Tibial nerve (tissue), 4 donors: ENCODE data around the gene SYK.

ENCODE experiments used
- EP300 ChIP-seq, 2 donors: sonication (generic); formaldehyde crosslinking; IDR thresholded peaks; one replicate each; pipeline ENCODE4 v1.6.1; 2017; ENCODE audit warnings: antibody characterized with exemption in 2 of 2, mild to moderate bottlenecking in 1 of 2
- POLR2A ChIP-seq, 2 donors: fragments of 450-650 bp; IDR thresholded peaks; one replicate each; pipeline ENCODE4 v1.6.1; 2017; ENCODE audit warnings: antibody characterized with exemption in 2 of 2, mild to moderate bottlenecking in 2 of 2, moderate library complexity in 2 of 2
- TF ChIP-seq, protein P1 (sequence below), 5 experiments: fragments of 200-600 bp in 3 of 5; fragments of 450-650 bp in 2 of 5; sonication (generic) in 3 of 5; IDR thresholded peaks; one replicate each; pipeline ENCODE4 v1.5.1; 2016 to 2019; ENCODE audit warnings: antibody characterized with exemption in 5 of 5, mild to moderate bottlenecking in 3 of 5, moderate library complexity in 2 of 5

DNA sequence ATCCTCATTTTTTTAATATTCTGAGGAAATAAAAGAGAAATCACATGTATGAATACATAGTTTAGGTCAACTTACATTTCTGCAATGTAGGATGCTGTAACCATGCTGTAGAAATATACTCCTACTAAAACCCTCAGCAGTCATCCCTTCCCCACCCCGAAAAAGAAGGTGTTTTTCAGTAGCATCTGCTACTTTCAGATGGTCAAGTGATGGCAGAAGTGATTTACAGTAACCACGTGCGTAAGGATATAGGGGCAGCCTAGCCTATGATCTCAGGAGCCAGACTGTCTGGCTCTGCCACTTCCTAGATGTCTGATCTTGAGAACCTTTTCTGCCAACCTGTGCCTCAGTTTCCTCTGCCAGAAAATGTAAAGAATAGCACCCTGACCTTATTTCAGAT, 26.0 kb upstream of the SYK start:
- no peak for TF ChIP-seq POLR2A (IDR thresholded peaks at IDR 0.05)
- TF ChIP-seq, protein P1, sequence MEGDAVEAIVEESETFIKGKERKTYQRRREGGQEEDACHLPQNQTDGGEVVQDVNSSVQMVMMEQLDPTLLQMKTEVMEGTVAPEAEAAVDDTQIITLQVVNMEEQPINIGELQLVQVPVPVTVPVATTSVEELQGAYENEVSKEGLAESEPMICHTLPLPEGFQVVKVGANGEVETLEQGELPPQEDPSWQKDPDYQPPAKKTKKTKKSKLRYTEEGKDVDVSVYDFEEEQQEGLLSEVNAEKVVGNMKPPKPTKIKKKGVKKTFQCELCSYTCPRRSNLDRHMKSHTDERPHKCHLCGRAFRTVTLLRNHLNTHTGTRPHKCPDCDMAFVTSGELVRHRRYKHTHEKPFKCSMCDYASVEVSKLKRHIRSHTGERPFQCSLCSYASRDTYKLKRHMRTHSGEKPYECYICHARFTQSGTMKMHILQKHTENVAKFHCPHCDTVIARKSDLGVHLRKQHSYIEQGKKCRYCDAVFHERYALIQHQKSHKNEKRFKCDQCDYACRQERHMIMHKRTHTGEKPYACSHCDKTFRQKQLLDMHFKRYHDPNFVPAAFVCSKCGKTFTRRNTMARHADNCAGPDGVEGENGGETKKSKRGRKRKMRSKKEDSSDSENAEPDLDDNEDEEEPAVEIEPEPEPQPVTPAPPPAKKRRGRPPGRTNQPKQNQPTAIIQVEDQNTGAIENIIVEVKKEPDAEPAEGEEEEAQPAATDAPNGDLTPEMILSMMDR (IDR thresholded peaks at IDR 0.05), result no peak
- TF ChIP-seq EP300 (IDR thresholded peaks at IDR 0.05), result no peak
